HEK293 (cell line): ENCODE measurements around the gene BOK.

Experiments
- CTCF ChIA-PET: fragments of 350-600 bp; formaldehyde crosslinking; extraction: SDS; loops from one replicate; lab custom pipeline; 2021; ENCODE audit warnings: antibody characterized with exemption; lab: Yijun Ruan, JAX
- POLR2A ChIA-PET: fragments of 300-600 bp; formaldehyde crosslinking; extraction: SDS; loops from one replicate; lab custom pipeline; 2020; ENCODE audit warnings: antibody characterized with exemption, inconsistent platforms; lab: Yijun Ruan, JAX
- H3K27ac ChIP-seq: fragments of 200-500 bp; sonication (Bioruptor generic); 2 replicates; pipeline ENCODE4 v1.5.1; 2014; ENCODE audit warnings: low read depth, low read length, control low read depth, inconsistent platforms; ENCODE audit errors: extremely low read depth
- H3K36me3 ChIP-seq, 2 experiments: fragments of 200-500 bp in 1 of 2; sonication (Bioruptor generic) in 1 of 2; 1 replicate in 1 of 2; 2 replicates in 1 of 2; pipeline ENCODE4 v1.5.1; 2014 to 2017; ENCODE audit warnings: inconsistent platforms in 2 of 2, low read length in 2 of 2; ENCODE audit not compliant: control insufficient read depth in 2 of 2, insufficient read depth in 1 of 2
- H3K4me1 ChIP-seq: fragments of 200-500 bp; sonication (Bioruptor generic); 2 replicates; pipeline ENCODE4 v1.5.1; 2014; ENCODE audit warnings: mild to moderate bottlenecking, low read length, inconsistent platforms; ENCODE audit not compliant: control insufficient read depth, insufficient read depth
- H3K4me3 ChIP-seq: 2 replicates; pipeline ENCODE4 v1.5.1; 2011; ENCODE audit warnings: low read depth, mild to moderate bottlenecking, control low read depth, low read length, moderate library complexity
- H3K9me3 ChIP-seq: fragments of 200-500 bp; sonication (Bioruptor generic); 2 replicates; pipeline ENCODE4 v1.5.1; 2014; ENCODE audit warnings: low read depth, low read length, inconsistent platforms; ENCODE audit not compliant: control insufficient read depth, insufficient read depth
- HOXA7 ChIP-seq: sonication (generic); formaldehyde crosslinking; IDR thresholded peaks from 2 replicates; pipeline ENCODE4 v1.8.1; 2022; ENCODE audit warnings: missing genetic modification reagents, borderline replicate concordance
- OVOL3 ChIP-seq: fragments of 450-650 bp; formaldehyde crosslinking; IDR thresholded peaks from 2 replicates; pipeline ENCODE4 v1.5.1; 2016; ENCODE audit warnings: missing biosample characterization, missing genetic modification characterization
- SP7 ChIP-seq: fragments of 450-650 bp; formaldehyde crosslinking; IDR thresholded peaks from 2 replicates; pipeline ENCODE4 v1.5.1; 2016; ENCODE audit warnings: missing biosample characterization, missing genetic modification characterization
- ZBTB21 ChIP-seq: fragments of 450-650 bp; formaldehyde crosslinking; IDR thresholded peaks from 2 replicates; pipeline ENCODE4 v1.5.1; 2017; ENCODE audit warnings: missing biosample characterization, missing genetic modification characterization
- ZFP37 ChIP-seq: fragments of 450-650 bp; formaldehyde crosslinking; IDR thresholded peaks from 2 replicates; pipeline ENCODE4 v1.5.1; 2016; ENCODE audit warnings: missing biosample characterization, missing genetic modification characterization
- ZNF140 ChIP-seq: fragments of 450-650 bp; formaldehyde crosslinking; IDR thresholded peaks from 2 replicates; pipeline ENCODE4 v1.5.1; 2016; ENCODE audit warnings: missing biosample characterization, missing genetic modification characterization
- ZNF311 ChIP-seq: fragments of 450-650 bp; formaldehyde crosslinking; IDR thresholded peaks from 2 replicates; pipeline ENCODE4 v1.5.1; 2017; ENCODE audit warnings: missing biosample characterization, missing genetic modification characterization, borderline replicate concordance
- ZNF571 ChIP-seq: fragments of 450-650 bp; formaldehyde crosslinking; IDR thresholded peaks from 2 replicates; pipeline ENCODE4 v1.5.0; 2017; ENCODE audit warnings: missing biosample characterization, missing genetic modification characterization
- ZNF658 ChIP-seq: fragments of 450-650 bp; formaldehyde crosslinking; IDR thresholded peaks from 2 replicates; pipeline ENCODE4; 2016; ENCODE audit warnings: missing biosample characterization, missing genetic modification characterization
- ZSCAN30 ChIP-seq: fragments of 450-650 bp; IDR thresholded peaks from 2 replicates; pipeline ENCODE4 v1.5.1; 2018; ENCODE audit warnings: missing biosample characterization, mild to moderate bottlenecking, missing genetic modification characterization, moderate library complexity
- TF ChIP-seq, protein P1 (sequence below): fragments of 450-650 bp; formaldehyde crosslinking; IDR thresholded peaks from 2 replicates; pipeline ENCODE4 v1.5.1; 2016; ENCODE audit warnings: missing biosample characterization, missing genetic modification characterization
- TF ChIP-seq, protein P2 (sequence below): fragments of 450-650 bp; formaldehyde crosslinking; conservative IDR thresholded peaks from 2 replicates; pipeline ENCODE4 v1.5.1; 2016; ENCODE audit warnings: low read depth, missing biosample characterization, missing genetic modification characterization
- TF ChIP-seq, protein P3 (sequence below): fragments of 450-650 bp; formaldehyde crosslinking; optimal IDR thresholded peaks from 2 replicates; pipeline ENCODE3; 2016; ENCODE audit warnings: missing biosample characterization, mild to moderate bottlenecking, missing genetic modification characterization
- TF ChIP-seq, protein P4 (sequence below): fragments of 450-650 bp; formaldehyde crosslinking; conservative IDR thresholded peaks from 2 replicates; pipeline ENCODE4 v1.5.1; 2016; ENCODE audit warnings: low read depth, missing biosample characterization, missing genetic modification characterization
- TF ChIP-seq, protein P5 (sequence below): fragments of 450-650 bp; IDR thresholded peaks from 2 replicates; pipeline ENCODE4 v1.5.1; 2018; ENCODE audit warnings: missing biosample characterization, mild to moderate bottlenecking, missing genetic modification characterization
- TF ChIP-seq, protein P6 (sequence below): fragments of 450-650 bp; IDR thresholded peaks from 2 replicates; pipeline ENCODE4 v1.5.1; 2018; ENCODE audit warnings: missing biosample characterization, missing genetic modification characterization
- TF ChIP-seq, protein P7 (sequence below): fragments of 450-650 bp; formaldehyde crosslinking; IDR thresholded peaks from 2 replicates; pipeline ENCODE4 v1.5.1; 2017; ENCODE audit warnings: missing biosample characterization, missing genetic modification characterization

BOK gene

DNA sequence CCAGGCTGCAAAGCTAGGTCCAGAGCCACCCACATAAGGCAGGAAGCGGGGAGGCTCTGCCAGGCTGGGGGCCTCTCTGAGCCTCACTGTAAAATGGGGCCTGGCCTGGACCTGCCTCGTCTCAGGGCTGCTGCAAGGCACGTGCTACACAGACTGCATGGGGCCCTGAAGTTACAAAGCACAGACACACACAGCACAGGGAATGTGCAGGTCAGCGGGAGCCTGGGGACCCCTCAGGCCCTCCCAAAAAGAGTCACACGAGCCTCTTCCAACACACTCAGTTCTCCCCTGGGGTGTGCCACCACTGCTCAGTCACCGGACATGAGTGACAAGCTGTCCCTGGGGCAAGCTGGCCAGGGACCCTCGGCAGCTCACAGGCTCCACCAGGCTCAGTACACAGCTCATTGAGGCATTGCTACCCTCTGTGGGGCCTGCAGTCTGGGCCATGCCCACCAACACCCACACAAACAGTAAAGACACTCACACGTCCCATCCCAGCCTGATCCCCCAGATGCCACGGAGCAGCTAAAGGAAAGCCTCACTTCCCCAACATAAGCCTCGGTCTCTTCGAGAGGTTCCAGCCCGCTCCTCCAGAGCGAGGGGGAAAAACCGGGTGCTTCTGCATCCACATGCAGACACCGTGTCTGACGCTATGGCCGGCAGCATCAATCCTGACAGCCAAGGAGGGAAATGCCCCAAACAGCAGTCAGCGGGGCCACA is 33.7 kb downstream of the BOK start:
- CTCF ChIA-PET, result no interaction called here
- POLR2A ChIA-PET, result no interaction called here
- Histone ChIP-seq H3K4me1 (no peaks in the 10 kb centered on the region), H3K27ac (no peak overlapping the region), H3K4me3 (no peak overlapping the region), H3K9me3 (no peaks in the 10 kb centered on the region), H3K36me3 (peaks cover 15 to 69% of the 10 kb centered on the region in 2 experiments; a peak in 2 of 3 replicates)
- TF ChIP-seq HOXA7 (CRISPR knock-in tag) (no peak), ZSCAN30 (tag by site-specific recombination) (no peak), SP7 (tag by site-specific recombination) (no peak), ZNF658 (no peak), ZNF140 (tag by site-specific recombination) (no peak), ZFP37 (tag by site-specific recombination) (no peak), ZNF571 (tag by site-specific recombination) (no peak), OVOL3 (tag by site-specific recombination) (no peak), ZNF311 (tag by site-specific recombination) (no peak), ZBTB21 (tag by site-specific recombination) (no peak)
- TF ChIP-seq, protein P1, sequence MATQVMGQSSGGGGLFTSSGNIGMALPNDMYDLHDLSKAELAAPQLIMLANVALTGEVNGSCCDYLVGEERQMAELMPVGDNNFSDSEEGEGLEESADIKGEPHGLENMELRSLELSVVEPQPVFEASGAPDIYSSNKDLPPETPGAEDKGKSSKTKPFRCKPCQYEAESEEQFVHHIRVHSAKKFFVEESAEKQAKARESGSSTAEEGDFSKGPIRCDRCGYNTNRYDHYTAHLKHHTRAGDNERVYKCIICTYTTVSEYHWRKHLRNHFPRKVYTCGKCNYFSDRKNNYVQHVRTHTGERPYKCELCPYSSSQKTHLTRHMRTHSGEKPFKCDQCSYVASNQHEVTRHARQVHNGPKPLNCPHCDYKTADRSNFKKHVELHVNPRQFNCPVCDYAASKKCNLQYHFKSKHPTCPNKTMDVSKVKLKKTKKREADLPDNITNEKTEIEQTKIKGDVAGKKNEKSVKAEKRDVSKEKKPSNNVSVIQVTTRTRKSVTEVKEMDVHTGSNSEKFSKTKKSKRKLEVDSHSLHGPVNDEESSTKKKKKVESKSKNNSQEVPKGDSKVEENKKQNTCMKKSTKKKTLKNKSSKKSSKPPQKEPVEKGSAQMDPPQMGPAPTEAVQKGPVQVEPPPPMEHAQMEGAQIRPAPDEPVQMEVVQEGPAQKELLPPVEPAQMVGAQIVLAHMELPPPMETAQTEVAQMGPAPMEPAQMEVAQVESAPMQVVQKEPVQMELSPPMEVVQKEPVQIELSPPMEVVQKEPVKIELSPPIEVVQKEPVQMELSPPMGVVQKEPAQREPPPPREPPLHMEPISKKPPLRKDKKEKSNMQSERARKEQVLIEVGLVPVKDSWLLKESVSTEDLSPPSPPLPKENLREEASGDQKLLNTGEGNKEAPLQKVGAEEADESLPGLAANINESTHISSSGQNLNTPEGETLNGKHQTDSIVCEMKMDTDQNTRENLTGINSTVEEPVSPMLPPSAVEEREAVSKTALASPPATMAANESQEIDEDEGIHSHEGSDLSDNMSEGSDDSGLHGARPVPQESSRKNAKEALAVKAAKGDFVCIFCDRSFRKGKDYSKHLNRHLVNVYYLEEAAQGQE (tag by site-specific recombination), result no peak
- TF ChIP-seq, protein P2, sequence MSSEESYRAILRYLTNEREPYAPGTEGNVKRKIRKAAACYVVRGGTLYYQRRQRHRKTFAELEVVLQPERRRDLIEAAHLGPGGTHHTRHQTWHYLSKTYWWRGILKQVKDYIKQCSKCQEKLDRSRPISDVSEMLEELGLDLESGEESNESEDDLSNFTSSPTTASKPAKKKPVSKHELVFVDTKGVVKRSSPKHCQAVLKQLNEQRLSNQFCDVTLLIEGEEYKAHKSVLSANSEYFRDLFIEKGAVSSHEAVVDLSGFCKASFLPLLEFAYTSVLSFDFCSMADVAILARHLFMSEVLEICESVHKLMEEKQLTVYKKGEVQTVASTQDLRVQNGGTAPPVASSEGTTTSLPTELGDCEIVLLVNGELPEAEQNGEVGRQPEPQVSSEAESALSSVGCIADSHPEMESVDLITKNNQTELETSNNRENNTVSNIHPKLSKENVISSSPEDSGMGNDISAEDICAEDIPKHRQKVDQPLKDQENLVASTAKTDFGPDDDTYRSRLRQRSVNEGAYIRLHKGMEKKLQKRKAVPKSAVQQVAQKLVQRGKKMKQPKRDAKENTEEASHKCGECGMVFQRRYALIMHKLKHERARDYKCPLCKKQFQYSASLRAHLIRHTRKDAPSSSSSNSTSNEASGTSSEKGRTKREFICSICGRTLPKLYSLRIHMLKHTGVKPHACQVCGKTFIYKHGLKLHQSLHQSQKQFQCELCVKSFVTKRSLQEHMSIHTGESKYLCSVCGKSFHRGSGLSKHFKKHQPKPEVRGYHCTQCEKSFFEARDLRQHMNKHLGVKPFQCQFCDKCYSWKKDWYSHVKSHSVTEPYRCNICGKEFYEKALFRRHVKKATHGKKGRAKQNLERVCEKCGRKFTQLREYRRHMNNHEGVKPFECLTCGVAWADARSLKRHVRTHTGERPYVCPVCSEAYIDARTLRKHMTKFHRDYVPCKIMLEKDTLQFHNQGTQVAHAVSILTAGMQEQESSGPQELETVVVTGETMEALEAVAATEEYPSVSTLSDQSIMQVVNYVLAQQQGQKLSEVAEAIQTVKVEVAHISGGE (tag by site-specific recombination), result no peak
- TF ChIP-seq, protein P3, sequence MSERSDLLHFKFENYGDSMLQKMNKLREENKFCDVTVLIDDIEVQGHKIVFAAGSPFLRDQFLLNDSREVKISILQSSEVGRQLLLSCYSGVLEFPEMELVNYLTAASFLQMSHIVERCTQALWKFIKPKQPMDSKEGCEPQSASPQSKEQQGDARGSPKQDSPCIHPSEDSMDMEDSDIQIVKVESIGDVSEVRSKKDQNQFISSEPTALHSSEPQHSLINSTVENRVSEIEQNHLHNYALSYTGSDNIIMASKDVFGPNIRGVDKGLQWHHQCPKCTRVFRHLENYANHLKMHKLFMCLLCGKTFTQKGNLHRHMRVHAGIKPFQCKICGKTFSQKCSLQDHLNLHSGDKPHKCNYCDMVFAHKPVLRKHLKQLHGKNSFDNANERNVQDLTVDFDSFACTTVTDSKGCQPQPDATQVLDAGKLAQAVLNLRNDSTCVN, result no peak
- TF ChIP-seq, protein P4, sequence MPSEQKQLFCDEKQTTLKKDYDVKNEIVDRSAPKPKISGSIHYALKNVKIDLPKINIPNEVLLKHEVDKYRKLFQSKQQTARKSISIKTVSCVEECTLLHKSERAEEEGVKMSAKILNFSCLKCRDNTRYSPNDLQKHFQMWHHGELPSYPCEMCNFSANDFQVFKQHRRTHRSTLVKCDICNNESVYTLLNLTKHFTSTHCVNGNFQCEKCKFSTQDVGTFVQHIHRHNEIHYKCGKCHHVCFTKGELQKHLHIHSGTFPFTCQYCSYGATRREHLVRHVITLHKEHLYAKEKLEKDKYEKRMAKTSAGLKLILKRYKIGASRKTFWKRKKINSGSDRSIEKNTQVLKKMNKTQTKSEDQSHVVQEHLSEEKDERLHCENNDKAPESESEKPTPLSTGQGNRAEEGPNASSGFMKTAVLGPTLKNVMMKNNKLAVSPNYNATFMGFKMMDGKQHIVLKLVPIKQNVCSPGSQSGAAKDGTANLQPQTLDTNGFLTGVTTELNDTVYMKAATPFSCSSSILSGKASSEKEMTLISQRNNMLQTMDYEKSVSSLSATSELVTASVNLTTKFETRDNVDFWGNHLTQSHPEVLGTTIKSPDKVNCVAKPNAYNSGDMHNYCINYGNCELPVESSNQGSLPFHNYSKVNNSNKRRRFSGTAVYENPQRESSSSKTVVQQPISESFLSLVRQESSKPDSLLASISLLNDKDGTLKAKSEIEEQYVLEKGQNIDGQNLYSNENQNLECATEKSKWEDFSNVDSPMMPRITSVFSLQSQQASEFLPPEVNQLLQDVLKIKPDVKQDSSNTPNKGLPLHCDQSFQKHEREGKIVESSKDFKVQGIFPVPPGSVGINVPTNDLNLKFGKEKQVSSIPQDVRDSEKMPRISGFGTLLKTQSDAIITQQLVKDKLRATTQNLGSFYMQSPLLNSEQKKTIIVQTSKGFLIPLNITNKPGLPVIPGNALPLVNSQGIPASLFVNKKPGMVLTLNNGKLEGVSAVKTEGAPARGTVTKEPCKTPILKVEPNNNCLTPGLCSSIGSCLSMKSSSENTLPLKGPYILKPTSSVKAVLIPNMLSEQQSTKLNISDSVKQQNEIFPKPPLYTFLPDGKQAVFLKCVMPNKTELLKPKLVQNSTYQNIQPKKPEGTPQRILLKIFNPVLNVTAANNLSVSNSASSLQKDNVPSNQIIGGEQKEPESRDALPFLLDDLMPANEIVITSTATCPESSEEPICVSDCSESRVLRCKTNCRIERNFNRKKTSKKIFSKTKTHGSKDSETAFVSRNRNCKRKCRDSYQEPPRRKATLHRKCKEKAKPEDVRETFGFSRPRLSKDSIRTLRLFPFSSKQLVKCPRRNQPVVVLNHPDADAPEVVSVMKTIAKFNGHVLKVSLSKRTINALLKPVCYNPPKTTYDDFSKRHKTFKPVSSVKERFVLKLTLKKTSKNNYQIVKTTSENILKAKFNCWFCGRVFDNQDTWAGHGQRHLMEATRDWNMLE, result no peak
- TF ChIP-seq, protein P5, sequence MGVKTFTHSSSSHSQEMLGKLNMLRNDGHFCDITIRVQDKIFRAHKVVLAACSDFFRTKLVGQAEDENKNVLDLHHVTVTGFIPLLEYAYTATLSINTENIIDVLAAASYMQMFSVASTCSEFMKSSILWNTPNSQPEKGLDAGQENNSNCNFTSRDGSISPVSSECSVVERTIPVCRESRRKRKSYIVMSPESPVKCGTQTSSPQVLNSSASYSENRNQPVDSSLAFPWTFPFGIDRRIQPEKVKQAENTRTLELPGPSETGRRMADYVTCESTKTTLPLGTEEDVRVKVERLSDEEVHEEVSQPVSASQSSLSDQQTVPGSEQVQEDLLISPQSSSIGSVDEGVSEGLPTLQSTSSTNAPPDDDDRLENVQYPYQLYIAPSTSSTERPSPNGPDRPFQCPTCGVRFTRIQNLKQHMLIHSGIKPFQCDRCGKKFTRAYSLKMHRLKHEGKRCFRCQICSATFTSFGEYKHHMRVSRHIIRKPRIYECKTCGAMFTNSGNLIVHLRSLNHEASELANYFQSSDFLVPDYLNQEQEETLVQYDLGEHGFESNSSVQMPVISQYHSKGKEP, result no peak
- TF ChIP-seq, protein P6, sequence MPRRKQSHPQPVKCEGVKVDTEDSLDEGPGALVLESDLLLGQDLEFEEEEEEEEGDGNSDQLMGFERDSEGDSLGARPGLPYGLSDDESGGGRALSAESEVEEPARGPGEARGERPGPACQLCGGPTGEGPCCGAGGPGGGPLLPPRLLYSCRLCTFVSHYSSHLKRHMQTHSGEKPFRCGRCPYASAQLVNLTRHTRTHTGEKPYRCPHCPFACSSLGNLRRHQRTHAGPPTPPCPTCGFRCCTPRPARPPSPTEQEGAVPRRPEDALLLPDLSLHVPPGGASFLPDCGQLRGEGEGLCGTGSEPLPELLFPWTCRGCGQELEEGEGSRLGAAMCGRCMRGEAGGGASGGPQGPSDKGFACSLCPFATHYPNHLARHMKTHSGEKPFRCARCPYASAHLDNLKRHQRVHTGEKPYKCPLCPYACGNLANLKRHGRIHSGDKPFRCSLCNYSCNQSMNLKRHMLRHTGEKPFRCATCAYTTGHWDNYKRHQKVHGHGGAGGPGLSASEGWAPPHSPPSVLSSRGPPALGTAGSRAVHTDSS (tag by site-specific recombination), result no peak
- TF ChIP-seq, protein P7, sequence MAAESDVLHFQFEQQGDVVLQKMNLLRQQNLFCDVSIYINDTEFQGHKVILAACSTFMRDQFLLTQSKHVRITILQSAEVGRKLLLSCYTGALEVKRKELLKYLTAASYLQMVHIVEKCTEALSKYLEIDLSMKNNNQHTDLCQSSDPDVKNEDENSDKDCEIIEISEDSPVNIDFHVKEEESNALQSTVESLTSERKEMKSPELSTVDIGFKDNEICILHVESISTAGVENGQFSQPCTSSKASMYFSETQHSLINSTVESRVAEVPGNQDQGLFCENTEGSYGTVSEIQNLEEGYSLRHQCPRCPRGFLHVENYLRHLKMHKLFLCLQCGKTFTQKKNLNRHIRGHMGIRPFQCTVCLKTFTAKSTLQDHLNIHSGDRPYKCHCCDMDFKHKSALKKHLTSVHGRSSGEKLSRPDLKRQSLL, result no peak
